Ascending aorta (tissue), 2 donors: ENCODE results near the gene MRPL12. TPM values are rescaled to one million over a fixed set of nuclear protein-coding genes. Genes with fewer than 3 reads are reported as not detected.

Experiments
- DNase-seq, 2 donors: peaks; one replicate each; pipeline ENCODE4 v3.0.0-alpha.2; 2019; ENCODE audit warnings: low spot score in 2 of 2
- H3K27ac ChIP-seq, 2 donors: fragments of 200-600 bp; sonication (generic); one replicate each; pipeline ENCODE4 v1.5.1; 2016 to 2017; ENCODE audit warnings: mild to moderate bottlenecking in 1 of 2
- H3K27me3 ChIP-seq: fragments of 200-600 bp; sonication (generic); one replicate; pipeline ENCODE4 v1.5.1; 2017
- H3K36me3 ChIP-seq, 2 donors: fragments of 200-600 bp; sonication (generic); one replicate each; pipeline ENCODE4 v1.5.1; 2016
- H3K4me1 ChIP-seq, 2 donors: fragments of 200-600 bp; sonication (generic); one replicate each; pipeline ENCODE4 v1.5.1; 2016 to 2017; ENCODE audit warnings: mild to moderate bottlenecking in 1 of 2
- H3K4me3 ChIP-seq, 2 donors: fragments of 200-600 bp; sonication (generic); one replicate each; pipeline ENCODE4 v1.5.1; 2016 to 2017; ENCODE audit warnings: mild to moderate bottlenecking in 1 of 2
- H3K9me3 ChIP-seq, 2 donors: fragments of 200-600 bp; sonication (generic); one replicate each; pipeline ENCODE4 v1.5.1; 2016
- CTCF ChIP-seq, 3 experiments: fragments of 200-600 bp in 2 of 3; fragments of 450-650 bp in 1 of 3; sonication (generic) in 2 of 3; IDR thresholded peaks; one replicate each; pipeline ENCODE4 v1.5.1; 2016 to 2019; ENCODE audit warnings: antibody characterized with exemption in 3 of 3, mild to moderate bottlenecking in 1 of 3, moderate library complexity in 1 of 3
- intact Hi-C: fragments of 100-400 bp; cut with DNase I; formaldehyde crosslinking; loops from one replicate; pipeline ENCODE4 v1.15.1; 2023
- total RNA-seq: library from RNA; depleted of rRNA; stranded (reverse); fragments of >200 nt; gene quantifications from one replicate; pipeline ENCODE4 v1.1.0, GENCODE V29; 2016

Gene MRPL12
- total RNA-seq, 1 donor from 2014 or later = 21.8 TPM

DNA sequence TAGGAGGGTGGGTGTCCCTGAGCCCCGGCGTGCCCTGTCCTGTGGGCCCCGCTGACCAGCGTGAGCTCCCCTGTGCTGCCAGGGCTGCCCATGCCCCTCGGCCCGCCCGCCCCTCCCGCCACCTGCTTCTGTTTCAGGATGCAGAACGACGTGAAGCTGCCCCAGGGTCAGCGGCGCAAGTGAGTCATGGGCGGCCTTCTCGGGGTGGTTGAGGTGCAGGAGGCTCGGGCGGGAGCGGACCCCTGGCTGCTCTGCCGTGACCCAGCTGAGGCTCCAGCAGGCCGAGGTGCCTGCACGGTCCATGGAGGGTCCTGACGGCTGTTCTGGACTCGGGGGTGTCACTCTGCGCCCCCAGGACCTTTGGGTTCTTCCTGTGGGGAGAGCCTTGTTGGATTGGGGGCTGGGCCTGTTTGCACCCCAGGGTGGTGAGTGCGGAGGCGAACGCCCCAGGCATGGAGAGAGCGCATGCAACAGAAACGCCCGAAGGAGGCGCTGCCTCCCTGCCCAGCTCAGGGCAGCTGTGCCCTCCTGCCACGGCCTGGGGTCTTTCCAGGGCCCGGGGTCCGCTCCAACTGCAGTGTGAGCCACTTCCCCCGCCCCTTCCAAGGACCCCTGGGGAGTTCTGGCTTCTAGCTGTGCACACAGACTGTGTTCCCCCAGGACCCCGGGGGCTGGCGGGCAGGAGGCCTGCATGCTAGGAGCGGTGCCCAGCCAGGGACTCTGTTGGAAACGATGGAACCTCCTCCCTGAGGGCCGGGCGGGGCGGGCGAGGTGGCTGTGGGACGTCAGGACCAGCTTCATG lies 12.9 kb downstream of the MRPL12 start:
- Histone ChIP-seq H3K4me1 (peaks cover 7 to 11% of the 10 kb centered on the region in 2 donors), H3K36me3 (peaks cover 0 to 4% of the 10 kb centered on the region in 2 donors), H3K9me3 (no peaks in the 10 kb centered on the region), H3K27ac (no peak overlapping the region), H3K4me3 (no peak overlapping the region), H3K27me3 (no peaks in the 10 kb centered on the region)
- no peak for TF ChIP-seq CTCF (IDR thresholded peaks at IDR 0.05)
- intact Hi-C loops = no loop called here
- no peak for DNase-seq

GRCh38 chr17:81716674-81716996 lies 13.5 kb downstream of the MRPL12 start:
- intact Hi-C loops = no loop called here
- DNase-seq = no peak
- H3K4me1 ChIP-seq = peaks cover 4 to 6% of the 10 kb centered on the region in 2 donors
- no peaks in the 10 kb centered on the region for H3K9me3 ChIP-seq
- H3K27me3 ChIP-seq = no peaks in the 10 kb centered on the region
- H3K27ac ChIP-seq = no peak overlapping the region
- no peak overlapping the region for H3K4me3 ChIP-seq
- peaks cover 0 to 4% of the 10 kb centered on the region in 2 donors for H3K36me3 ChIP-seq
- no peak for TF ChIP-seq CTCF (IDR thresholded peaks at IDR 0.05)

DNA sequence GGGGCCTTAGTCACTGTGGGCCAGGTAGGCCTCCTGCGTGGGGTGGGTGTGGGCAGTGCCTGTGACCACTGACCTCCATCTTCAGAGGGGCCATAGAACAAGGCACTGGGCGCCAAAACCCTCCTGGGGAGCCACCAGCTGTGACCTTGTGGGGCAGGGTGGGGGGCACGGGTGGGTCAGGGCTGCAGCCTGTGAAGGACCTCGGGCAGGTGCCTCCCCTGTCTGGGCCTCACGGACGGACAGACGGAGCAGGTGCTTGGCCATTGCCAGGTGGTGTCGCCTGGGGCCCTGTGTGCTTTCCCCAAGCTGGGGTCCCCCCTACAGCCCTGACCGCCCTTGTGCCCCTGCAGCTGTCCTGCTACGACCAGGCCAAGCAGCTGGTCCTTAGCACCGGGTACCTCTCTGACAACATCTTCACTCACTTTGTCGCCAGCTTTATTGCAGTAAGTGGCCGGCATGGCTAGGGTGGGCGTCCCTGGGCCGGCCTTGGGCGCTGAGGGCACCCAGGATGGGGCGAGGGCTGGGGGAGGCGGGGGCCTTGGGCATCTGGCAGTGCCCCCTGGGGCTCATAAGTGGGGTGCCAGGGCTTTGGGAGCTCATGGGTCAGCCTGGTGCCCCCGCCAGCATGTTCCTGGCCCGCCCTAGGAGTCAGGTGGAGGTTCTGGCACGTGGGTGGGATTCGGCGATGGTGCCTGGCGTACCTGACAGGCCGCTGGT lies 14.0 kb downstream of the MRPL12 start:
- H3K36me3 ChIP-seq = peaks cover 0 to 4% of the 10 kb centered on the region in 2 donors
- no peaks in the 10 kb centered on the region for H3K27me3 ChIP-seq
- no peak overlapping the region for H3K27ac ChIP-seq
- no peaks in the 10 kb centered on the region for H3K9me3 ChIP-seq
- no peak for TF ChIP-seq CTCF (IDR thresholded peaks at IDR 0.05)
- H3K4me3 ChIP-seq = no peak overlapping the region
- intact Hi-C loops = no loop called here
- peaks cover 4 to 7% of the 10 kb centered on the region in 2 donors for H3K4me1 ChIP-seq
- no peak for DNase-seq

GRCh38 chr17:81717766-81718089 lies 14.6 kb downstream of the MRPL12 start:
- no peak for TF ChIP-seq CTCF (IDR thresholded peaks at IDR 0.05)
- peaks cover 0 to 4% of the 10 kb centered on the region in 2 donors for H3K36me3 ChIP-seq
- DNase-seq = no peak
- no peaks in the 10 kb centered on the region for H3K27me3 ChIP-seq
- H3K4me3 ChIP-seq = no peak overlapping the region
- no peaks in the 10 kb centered on the region for H3K9me3 ChIP-seq
- peaks cover 3 to 9% of the 10 kb centered on the region in 2 donors for H3K4me1 ChIP-seq
- no peak overlapping the region for H3K27ac ChIP-seq
- intact Hi-C loops = no loop called here

DNA sequence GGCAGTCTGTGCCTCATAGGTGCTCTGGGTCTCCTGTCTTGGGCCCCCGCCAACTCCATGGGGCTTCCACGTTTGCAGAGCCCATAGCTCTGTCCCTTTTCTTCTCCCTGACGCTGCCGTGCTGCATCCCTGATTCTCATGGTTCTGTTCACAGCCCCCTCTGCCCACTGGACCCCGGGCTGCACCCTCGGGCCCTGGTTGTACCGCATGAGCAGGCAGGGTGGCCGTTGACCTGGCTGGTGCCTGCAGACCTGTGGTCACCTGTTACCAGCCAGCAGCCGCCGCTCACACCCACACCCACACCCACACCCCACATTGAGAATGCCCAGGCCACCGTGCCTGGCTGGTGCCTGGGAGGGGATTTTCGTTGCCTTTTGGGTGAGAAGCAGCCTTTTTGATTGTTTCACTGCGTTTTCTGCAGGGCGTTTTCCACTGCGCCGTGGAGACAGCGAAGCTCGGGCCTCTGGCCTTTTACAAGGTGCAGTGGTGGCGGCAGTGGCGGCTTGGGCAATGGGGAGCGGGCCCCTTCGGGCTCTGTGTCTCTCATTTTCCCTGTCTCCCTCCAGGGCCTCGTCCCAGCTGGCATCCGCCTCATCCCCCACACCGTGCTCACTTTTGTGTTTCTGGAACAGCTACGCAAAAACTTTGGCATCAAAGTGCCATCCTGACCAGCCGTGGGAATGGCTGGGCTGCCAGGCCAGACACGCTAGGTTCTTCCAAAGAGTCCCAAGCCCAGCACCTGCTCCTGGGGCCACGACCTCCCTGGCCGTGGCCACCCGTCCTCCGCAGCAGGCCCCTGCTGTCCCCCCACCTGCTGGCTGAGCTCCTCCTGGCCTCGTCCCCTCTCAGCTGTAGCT lies 16.5 kb downstream of the MRPL12 start:
- H3K27ac ChIP-seq = no peak overlapping the region
- peaks cover 0 to 8% of the 10 kb centered on the region in 2 donors for H3K4me1 ChIP-seq
- no peaks in the 10 kb centered on the region for H3K27me3 ChIP-seq
- TF ChIP-seq CTCF (IDR thresholded peaks at IDR 0.05) = no peak
- H3K4me3 ChIP-seq = no peak overlapping the region
- intact Hi-C loops = no loop called here
- DNase-seq = no peak
- peaks cover 0 to 4% of the 10 kb centered on the region in 2 donors for H3K36me3 ChIP-seq
- no peaks in the 10 kb centered on the region for H3K9me3 ChIP-seq
